ENCODE measurements around the gene TMEM250. TPM values are rescaled to one million over a fixed set of nuclear protein-coding genes. Genes with fewer than 3 reads are reported as not detected.
A peak's percentile ranks its signal among the peaks of the same experiment; 100 is the strongest.

The TMEM250 gene
- total and polyA plus RNA-seq, 5 donors from 2014 or later, result 21.5 to 55.6 (median 45.6) TPM

DNA sequence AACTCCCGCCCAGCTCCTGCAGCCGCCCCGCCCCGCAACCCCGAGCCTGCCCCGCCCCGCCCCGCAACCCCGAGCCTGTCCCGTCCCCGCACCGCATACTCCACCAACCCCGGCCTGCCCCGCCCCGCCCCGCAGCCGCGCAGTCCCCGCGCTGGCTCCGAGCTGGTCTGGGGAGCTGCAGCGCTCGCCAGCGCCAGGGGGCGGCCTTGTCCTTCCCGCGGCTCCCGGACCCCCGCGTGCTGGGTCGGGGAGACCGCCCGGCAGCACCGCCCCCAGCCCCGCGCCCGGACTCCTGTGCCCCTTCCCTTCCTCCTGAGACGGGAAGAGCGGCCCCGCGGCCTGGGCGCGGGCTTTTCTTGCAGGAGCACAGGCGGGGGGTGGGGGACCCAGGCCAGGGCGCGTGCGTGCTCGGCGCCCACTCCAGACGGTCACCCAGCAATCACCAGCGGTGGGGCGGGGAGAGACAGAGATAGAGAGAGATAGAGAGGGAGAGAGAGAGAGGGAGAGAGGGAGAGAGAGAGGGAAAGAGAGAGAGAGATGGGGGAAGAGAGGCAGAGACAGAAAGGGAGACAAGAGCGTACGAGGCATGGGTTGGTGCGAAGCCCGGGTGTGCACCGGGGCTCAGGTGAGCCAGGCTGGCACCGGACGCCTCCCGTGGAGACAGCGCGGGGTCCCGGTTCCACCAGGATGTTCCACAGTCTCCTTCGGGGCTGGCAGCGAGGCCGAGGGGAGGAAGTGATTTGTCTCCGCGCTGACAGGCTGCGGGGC is 14.7 kb upstream of the TMEM250 start:
- ATAC-seq (ENCODE audit: low read depth in 2 of 2) (no peak), DNase-seq (peak in 1 of 3 donors; percentile 27)
- no peaks in the 10 kb centered on the region for H3K27me3 ChIP-seq (ENCODE audit: control insufficient read depth, insufficient read depth, low read length)
- H3K36me3 Mint-ChIP-seq, result no peaks in the 10 kb centered on the region
- H3K4me3 Mint-ChIP-seq, result peak overlapping the region in 2 of 4 donors; percentile 58 to 68
- H3K4me1 ChIP-seq (ENCODE audit: control insufficient read depth, insufficient read depth, low read length, poor library complexity, severe bottlenecking), result peaks cover 9% of the 10 kb centered on the region
- H3K9me3 Mint-ChIP-seq, result no peaks in the 10 kb centered on the region
- no peaks in the 10 kb centered on the region for H3K36me3 ChIP-seq (ENCODE audit: control insufficient read depth, insufficient read depth, low read length)
- H3K27me3 Mint-ChIP-seq, result peaks cover 29% of the 10 kb centered on the region
- H3K27ac ChIP-seq (ENCODE audit: insufficient read depth, low read length, poor library complexity, severe bottlenecking), result no peak overlapping the region
- no peak overlapping the region for H3K4me3 ChIP-seq (ENCODE audit: low read depth, low read length)
- no peak overlapping the region for H3K27ac Mint-ChIP-seq
- H3K4me1 Mint-ChIP-seq, result peaks cover 0 to 14% (median 0%) of the 10 kb centered on the region in 4 donors
- H3K9me3 ChIP-seq (ENCODE audit: control insufficient read depth in 2 of 2, low read length in 2 of 2), result no peaks in the 10 kb centered on the region

DNA sequence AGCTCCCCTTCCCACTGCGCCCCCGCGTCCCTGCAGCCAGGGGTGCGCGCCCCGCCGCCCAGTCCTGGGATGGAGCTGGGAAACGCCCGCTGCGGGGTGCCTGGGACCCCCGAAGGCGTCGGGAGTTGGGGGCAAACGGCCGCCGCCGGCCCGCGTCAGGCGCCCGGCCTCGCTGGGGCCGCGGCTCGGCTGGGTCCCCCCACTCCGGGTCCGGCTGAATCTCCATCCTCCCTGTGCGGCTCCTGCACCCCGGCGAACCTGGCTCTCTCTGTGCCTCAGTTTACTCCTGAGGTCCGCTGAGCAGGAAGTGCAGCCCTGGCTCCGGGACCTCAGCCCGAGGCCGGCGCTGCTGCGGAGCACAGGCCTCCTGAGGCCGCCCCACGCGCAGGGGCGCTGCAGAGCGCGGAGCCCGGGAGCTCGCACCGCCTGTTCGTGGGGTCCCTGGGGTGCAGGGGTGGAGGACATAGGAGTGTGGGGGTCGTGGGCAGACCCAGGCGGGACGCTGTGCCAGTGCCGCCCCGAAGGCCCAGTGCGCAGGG is 13.9 kb upstream of the TMEM250 start:
- H3K27ac ChIP-seq (ENCODE audit: insufficient read depth, low read length, poor library complexity, severe bottlenecking), result no peak overlapping the region
- no peaks in the 10 kb centered on the region for H3K9me3 ChIP-seq (ENCODE audit: control insufficient read depth in 2 of 2, low read length in 2 of 2)
- peaks cover 2% of the 10 kb centered on the region for H3K36me3 Mint-ChIP-seq
- DNase-seq (no peak), ATAC-seq (ENCODE audit: low read depth in 2 of 2) (no peak)
- no peaks in the 10 kb centered on the region for H3K27me3 ChIP-seq (ENCODE audit: control insufficient read depth, insufficient read depth, low read length)
- no peak overlapping the region for H3K27ac Mint-ChIP-seq
- peaks cover 0 to 14% (median 0%) of the 10 kb centered on the region in 4 donors for H3K4me1 Mint-ChIP-seq
- H3K9me3 Mint-ChIP-seq, result no peaks in the 10 kb centered on the region
- H3K4me3 ChIP-seq (ENCODE audit: low read depth, low read length), result no peak overlapping the region
- H3K36me3 ChIP-seq (ENCODE audit: control insufficient read depth, insufficient read depth, low read length), result no peaks in the 10 kb centered on the region
- H3K4me1 ChIP-seq (ENCODE audit: control insufficient read depth, insufficient read depth, low read length, poor library complexity, severe bottlenecking), result peaks cover 9% of the 10 kb centered on the region
- H3K4me3 Mint-ChIP-seq, result no peak overlapping the region
- H3K27me3 Mint-ChIP-seq, result peaks cover 29% of the 10 kb centered on the region

DNA sequence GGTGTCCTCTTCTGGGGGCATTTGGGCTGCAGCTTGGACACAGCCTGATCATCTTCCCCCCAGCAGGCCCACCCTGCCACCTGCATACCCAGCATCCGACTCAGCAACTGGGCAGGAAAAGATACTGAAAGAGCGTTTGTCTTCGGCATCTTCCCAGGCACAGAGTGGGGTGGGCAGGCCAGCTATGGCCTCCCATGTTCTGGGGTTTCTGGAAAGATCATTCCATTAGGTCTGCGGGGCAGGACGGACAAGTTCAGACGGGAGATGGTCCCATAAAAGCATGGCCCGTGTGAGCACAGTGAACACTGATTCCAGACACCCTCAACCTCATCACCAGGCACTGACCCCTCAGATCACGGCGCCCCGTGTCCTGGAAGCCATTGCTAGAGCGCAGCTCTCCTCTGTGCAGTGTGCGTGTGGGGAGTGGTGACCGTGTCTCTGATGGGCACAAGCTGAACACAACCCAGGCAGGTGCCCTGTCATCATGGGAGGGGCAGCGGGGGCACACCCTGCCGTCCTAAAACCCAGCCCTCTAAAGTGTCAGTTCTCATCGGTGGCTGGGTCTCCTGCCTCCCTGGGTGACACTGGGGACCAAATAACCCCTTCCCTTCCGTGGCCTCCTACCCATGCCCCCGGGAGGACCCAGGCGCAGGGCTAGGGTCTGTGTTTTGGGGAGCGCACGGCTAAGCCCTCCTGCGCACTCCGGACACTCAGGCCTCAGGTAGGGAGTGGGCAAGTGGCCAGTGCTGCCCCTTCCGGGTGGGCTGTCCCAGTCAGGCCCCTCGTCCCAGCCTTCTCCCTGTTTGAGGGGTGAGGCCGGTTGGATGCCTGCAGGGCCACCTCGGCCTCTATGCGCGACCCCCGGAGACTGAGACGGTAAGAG is 13.2 kb upstream of the TMEM250 start:
- H3K27ac ChIP-seq (ENCODE audit: insufficient read depth, low read length, poor library complexity, severe bottlenecking), result no peak overlapping the region
- peaks cover 3% of the 10 kb centered on the region for H3K36me3 Mint-ChIP-seq
- no peaks in the 10 kb centered on the region for H3K27me3 ChIP-seq (ENCODE audit: control insufficient read depth, insufficient read depth, low read length)
- peaks cover 0 to 14% (median 0%) of the 10 kb centered on the region in 4 donors for H3K4me1 Mint-ChIP-seq
- no peaks in the 10 kb centered on the region for H3K9me3 Mint-ChIP-seq
- H3K36me3 ChIP-seq (ENCODE audit: control insufficient read depth, insufficient read depth, low read length), result no peaks in the 10 kb centered on the region
- H3K9me3 ChIP-seq (ENCODE audit: control insufficient read depth in 2 of 2, low read length in 2 of 2), result no peaks in the 10 kb centered on the region
- H3K4me3 Mint-ChIP-seq, result peak overlapping the region in 3 of 4 donors; percentile 41 to 44 (median 41)
- DNase-seq (no peak), ATAC-seq (ENCODE audit: low read depth in 2 of 2) (no peak)
- H3K4me1 ChIP-seq (ENCODE audit: control insufficient read depth, insufficient read depth, low read length, poor library complexity, severe bottlenecking), result peaks cover 9% of the 10 kb centered on the region
- no peak overlapping the region for H3K27ac Mint-ChIP-seq
- peaks cover 29% of the 10 kb centered on the region for H3K27me3 Mint-ChIP-seq
- H3K4me3 ChIP-seq (ENCODE audit: low read depth, low read length), result no peak overlapping the region

DNA sequence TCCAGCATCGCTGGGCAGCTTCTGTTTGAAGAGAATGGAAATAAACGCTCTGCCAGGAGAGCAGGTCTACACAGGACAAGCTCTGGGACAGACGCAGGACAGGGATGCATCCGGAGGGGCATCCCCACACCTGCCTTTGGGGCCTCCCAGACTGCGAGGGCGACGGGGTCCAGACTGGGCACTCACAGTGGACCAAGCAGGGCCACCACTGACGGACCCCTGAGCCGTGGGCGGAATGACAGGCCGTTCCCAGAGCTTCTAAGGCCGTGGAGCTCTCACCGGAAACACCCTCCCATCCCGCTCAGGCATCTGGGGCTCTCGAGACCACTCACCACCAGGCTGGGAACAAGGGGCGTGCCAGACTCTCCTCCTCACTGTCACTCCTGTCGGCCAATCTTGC is 10.5 kb upstream of the TMEM250 start:
- ATAC-seq (ENCODE audit: low read depth in 2 of 2) (no peak), DNase-seq (no peak)
- Mint-ChIP-seq H3K9me3 (peaks cover 0 to 6% (median 0%) of the 10 kb centered on the region in 7 donors), H3K36me3 (peaks cover 10% of the 10 kb centered on the region), H3K4me1 (peaks cover 0 to 12% (median 0%) of the 10 kb centered on the region in 4 donors), H3K4me3 (no peak overlapping the region), H3K27ac (no peak overlapping the region), H3K27me3 (peaks cover 11% of the 10 kb centered on the region)
- Histone ChIP-seq H3K27me3 (ENCODE audit: control insufficient read depth, insufficient read depth, low read length) (no peaks in the 10 kb centered on the region), H3K4me3 (ENCODE audit: low read depth, low read length) (no peak overlapping the region), H3K36me3 (ENCODE audit: control insufficient read depth, insufficient read depth, low read length) (no peaks in the 10 kb centered on the region), H3K27ac (ENCODE audit: insufficient read depth, low read length, poor library complexity, severe bottlenecking) (no peak overlapping the region), H3K4me1 (ENCODE audit: control insufficient read depth, insufficient read depth, low read length, poor library complexity, severe bottlenecking) (peaks cover 9% of the 10 kb centered on the region), H3K9me3 (ENCODE audit: control insufficient read depth in 2 of 2, low read length in 2 of 2) (no peaks in the 10 kb centered on the region)

DNA sequence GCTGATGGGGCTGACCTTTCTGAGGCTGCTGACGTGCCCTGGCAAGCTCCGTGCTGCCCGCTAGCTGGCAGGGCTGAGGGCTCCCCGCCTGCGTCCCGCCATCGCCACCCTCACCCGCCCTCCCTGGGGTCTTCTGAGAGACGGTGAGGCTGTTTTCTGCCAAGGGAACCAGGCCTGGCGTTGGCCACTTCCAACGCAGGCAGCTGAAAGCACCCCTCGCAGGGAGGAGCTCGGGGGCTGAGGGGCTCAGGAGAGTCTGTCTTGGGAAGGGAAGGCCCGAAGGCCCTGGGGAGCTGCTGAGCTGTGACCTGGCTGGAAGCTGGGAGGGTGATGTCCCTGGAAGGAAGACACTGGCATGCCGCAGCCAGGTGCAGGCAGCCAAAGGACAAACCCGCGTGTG is 9.8 kb upstream of the TMEM250 start:
- ATAC-seq (ENCODE audit: low read depth in 2 of 2), result no peak

DNA sequence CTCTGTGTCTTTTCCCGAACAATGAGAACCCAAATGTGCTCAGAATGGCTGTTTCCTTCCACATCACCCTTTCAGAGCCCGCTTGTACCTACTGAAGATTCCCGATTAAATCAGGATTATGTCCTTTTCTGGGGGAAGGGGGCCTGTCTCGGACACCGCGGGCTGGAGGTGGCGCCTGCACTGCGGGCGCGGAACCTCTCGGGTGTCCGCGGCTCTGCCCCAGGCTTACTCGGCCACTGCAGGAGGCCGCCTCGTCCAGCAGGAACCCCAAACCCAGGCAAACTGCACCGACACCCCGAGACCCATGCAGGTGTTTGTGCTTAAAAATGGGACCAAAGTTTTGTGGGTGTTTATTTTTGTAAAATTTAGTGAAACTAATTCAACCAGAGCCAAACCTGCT is 8.6 kb upstream of the TMEM250 start:
- DNase-seq, result no peak

More for the DNA sequence above, 9.8 kb upstream of the TMEM250 start:
- Mint-ChIP-seq H3K27me3 (peaks cover 6% of the 10 kb centered on the region), H3K4me3 (no peak overlapping the region), H3K9me3 (peaks cover 0 to 6% (median 0%) of the 10 kb centered on the region in 7 donors), H3K4me1 (peaks cover 0 to 5% (median 0%) of the 10 kb centered on the region in 4 donors), H3K27ac (no peak overlapping the region), H3K36me3 (peaks cover 10% of the 10 kb centered on the region)
- H3K27me3 ChIP-seq (ENCODE audit: control insufficient read depth, insufficient read depth, low read length), result no peaks in the 10 kb centered on the region
- H3K4me1 ChIP-seq (ENCODE audit: control insufficient read depth, insufficient read depth, low read length, poor library complexity, severe bottlenecking), result peaks cover 8% of the 10 kb centered on the region
- H3K36me3 ChIP-seq (ENCODE audit: control insufficient read depth, insufficient read depth, low read length), result no peaks in the 10 kb centered on the region
- no peak overlapping the region for H3K27ac ChIP-seq (ENCODE audit: insufficient read depth, low read length, poor library complexity, severe bottlenecking)
- H3K9me3 ChIP-seq (ENCODE audit: control insufficient read depth in 2 of 2, low read length in 2 of 2), result no peaks in the 10 kb centered on the region
- no peak overlapping the region for H3K4me3 ChIP-seq (ENCODE audit: low read depth, low read length)
- DNase-seq, result no peak

DNA sequence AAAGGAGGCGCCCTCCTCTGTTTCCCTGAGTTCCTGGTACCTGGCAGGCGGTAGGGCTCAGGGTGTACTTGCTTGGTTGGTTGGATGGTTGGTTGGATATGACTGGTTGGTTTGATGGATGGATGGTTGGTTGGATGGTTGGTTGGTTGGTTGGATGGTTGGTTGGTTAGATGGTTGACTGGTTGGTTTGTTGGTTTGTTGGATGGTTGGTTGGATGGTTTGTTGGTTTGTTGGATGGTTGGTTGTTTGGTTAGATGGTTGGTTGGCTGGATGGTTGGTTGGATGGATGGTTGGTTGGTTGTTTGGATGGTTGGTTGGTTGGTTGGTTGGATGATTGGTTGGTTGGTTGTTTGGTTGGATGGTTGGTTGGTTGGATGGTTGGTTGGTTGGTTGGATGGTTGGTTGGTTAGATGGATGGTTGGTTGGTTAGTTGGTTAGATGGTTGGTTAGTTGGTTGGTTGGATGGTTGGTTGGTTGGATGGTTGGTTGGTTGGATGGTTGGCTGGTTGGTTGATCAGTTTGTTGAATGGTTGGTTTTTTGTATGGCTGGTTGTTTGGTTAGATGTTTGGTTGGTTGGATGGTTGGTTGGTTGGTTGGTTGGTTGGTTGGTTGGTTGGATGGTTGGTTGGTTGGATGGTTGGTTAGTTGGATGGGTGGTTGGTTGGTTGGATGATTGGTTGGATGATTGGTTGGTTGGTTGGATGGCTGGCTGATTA is 6.5 kb upstream of the TMEM250 start:
- H3K36me3 Mint-ChIP-seq, result peaks cover 10% of the 10 kb centered on the region
- peaks cover 6% of the 10 kb centered on the region for H3K4me1 ChIP-seq (ENCODE audit: control insufficient read depth, insufficient read depth, low read length, poor library complexity, severe bottlenecking)
- no peaks in the 10 kb centered on the region for H3K9me3 ChIP-seq (ENCODE audit: control insufficient read depth in 2 of 2, low read length in 2 of 2)
- H3K36me3 ChIP-seq (ENCODE audit: control insufficient read depth, insufficient read depth, low read length), result no peaks in the 10 kb centered on the region
- H3K27ac Mint-ChIP-seq, result no peak overlapping the region
- H3K4me1 Mint-ChIP-seq, result peaks cover 0 to 5% (median 0%) of the 10 kb centered on the region in 4 donors
- no peak overlapping the region for H3K27ac ChIP-seq (ENCODE audit: insufficient read depth, low read length, poor library complexity, severe bottlenecking)
- ATAC-seq (ENCODE audit: low read depth in 2 of 2) (no peak), DNase-seq (no peak)
- H3K4me3 ChIP-seq (ENCODE audit: low read depth, low read length), result no peak overlapping the region
- H3K27me3 ChIP-seq (ENCODE audit: control insufficient read depth, insufficient read depth, low read length), result no peaks in the 10 kb centered on the region
- H3K27me3 Mint-ChIP-seq, result no peaks in the 10 kb centered on the region
- H3K4me3 Mint-ChIP-seq, result no peak overlapping the region
- H3K9me3 Mint-ChIP-seq, result peaks cover 0 to 6% (median 0%) of the 10 kb centered on the region in 7 donors

More for the DNA sequence above, 8.6 kb upstream of the TMEM250 start:
- Mint-ChIP-seq H3K4me3 (peak overlapping the region in 1 of 4 donors; percentile 38), H3K9me3 (peaks cover 0 to 6% (median 0%) of the 10 kb centered on the region in 7 donors), H3K4me1 (peaks cover 0 to 10% (median 0%) of the 10 kb centered on the region in 4 donors), H3K36me3 (peaks cover 10% of the 10 kb centered on the region), H3K27me3 (peaks cover 6% of the 10 kb centered on the region), H3K27ac (no peak overlapping the region)
- no peak for ATAC-seq (ENCODE audit: low read depth in 2 of 2)
- Histone ChIP-seq H3K27me3 (ENCODE audit: control insufficient read depth, insufficient read depth, low read length) (no peaks in the 10 kb centered on the region), H3K4me3 (ENCODE audit: low read depth, low read length) (no peak overlapping the region), H3K36me3 (ENCODE audit: control insufficient read depth, insufficient read depth, low read length) (no peaks in the 10 kb centered on the region), H3K4me1 (ENCODE audit: control insufficient read depth, insufficient read depth, low read length, poor library complexity, severe bottlenecking) (peaks cover 6% of the 10 kb centered on the region), H3K27ac (ENCODE audit: insufficient read depth, low read length, poor library complexity, severe bottlenecking) (no peak overlapping the region), H3K9me3 (ENCODE audit: control insufficient read depth in 2 of 2, low read length in 2 of 2) (no peaks in the 10 kb centered on the region)

Measured in CD4-positive, CD25-positive, alpha-beta regulatory T cell (primary cell).